ENCODE results near the gene MYO7B. TPM values are rescaled to one million over a fixed set of nuclear protein-coding genes. Genes with fewer than 3 reads are reported as not detected.

The MYO7B gene
- total RNA-seq, 2 experiments from 2014 or later = 3.3 TPM; not detected in 1

DNA sequence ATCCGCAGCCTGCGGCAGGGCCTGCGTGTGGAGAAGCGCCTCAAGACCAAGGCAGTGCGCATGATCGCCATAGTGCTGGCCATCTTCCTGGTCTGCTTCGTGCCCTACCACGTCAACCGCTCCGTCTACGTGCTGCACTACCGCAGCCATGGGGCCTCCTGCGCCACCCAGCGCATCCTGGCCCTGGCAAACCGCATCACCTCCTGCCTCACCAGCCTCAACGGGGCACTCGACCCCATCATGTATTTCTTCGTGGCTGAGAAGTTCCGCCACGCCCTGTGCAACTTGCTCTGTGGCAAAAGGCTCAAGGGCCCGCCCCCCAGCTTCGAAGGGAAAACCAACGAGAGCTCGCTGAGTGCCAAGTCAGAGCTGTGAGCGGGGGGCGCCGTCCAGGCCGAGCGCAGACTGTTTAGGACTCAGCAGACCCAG, 115.9 kb downstream of the MYO7B start:
- H3K27ac ChIP-seq (ENCODE audit: low read depth, low read length, poor library complexity, severe bottlenecking) = no peak overlapping the region
- TF ChIP-seq, protein P1, sequence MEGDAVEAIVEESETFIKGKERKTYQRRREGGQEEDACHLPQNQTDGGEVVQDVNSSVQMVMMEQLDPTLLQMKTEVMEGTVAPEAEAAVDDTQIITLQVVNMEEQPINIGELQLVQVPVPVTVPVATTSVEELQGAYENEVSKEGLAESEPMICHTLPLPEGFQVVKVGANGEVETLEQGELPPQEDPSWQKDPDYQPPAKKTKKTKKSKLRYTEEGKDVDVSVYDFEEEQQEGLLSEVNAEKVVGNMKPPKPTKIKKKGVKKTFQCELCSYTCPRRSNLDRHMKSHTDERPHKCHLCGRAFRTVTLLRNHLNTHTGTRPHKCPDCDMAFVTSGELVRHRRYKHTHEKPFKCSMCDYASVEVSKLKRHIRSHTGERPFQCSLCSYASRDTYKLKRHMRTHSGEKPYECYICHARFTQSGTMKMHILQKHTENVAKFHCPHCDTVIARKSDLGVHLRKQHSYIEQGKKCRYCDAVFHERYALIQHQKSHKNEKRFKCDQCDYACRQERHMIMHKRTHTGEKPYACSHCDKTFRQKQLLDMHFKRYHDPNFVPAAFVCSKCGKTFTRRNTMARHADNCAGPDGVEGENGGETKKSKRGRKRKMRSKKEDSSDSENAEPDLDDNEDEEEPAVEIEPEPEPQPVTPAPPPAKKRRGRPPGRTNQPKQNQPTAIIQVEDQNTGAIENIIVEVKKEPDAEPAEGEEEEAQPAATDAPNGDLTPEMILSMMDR (conservative IDR thresholded peaks at IDR 0.05; ENCODE audit: low read length) = no peak
- no peak for TF ChIP-seq EZH2phosphoT487 (IDR thresholded peaks at IDR 0.05; ENCODE audit: borderline replicate concordance, low read depth, low read length)
- BruUV-seq (replicated peaks) = no TSS peak
- POLR2A ChIA-PET = no interaction called here
- no peaks in the 10 kb centered on the region for H4K20me1 ChIP-seq (ENCODE audit: insufficient read depth, low read length)
- no peaks in the 10 kb centered on the region for H3K4me1 ChIP-seq (ENCODE audit: insufficient read depth, low read length, poor library complexity, severe bottlenecking)
- no peak overlapping the region for H2AFZ ChIP-seq (ENCODE audit: low read length)
- CTCF ChIA-PET (ENCODE audit: unreplicated experiment) = interaction anchor here (4.2 kb wide), 1 partner anchor 60 kb away, joined by 21 read pairs; no protein-coding TSS in a partner anchor
- H3K79me2 ChIP-seq (ENCODE audit: insufficient read depth, low read depth, low read length) = no peaks in the 10 kb centered on the region
- H3K4me3 ChIP-seq (ENCODE audit: low read depth, low read length, poor library complexity, severe bottlenecking) = no peak overlapping the region
- no peaks in the 10 kb centered on the region for H3K36me3 ChIP-seq (ENCODE audit: insufficient read depth, low read length)
- intact Hi-C loops (cut with micrococcal nuclease; ENCODE audit: unreplicated experiment) = no loop called here
- no peak overlapping the region for H3K4me2 ChIP-seq (ENCODE audit: low read length)
- no peaks in the 10 kb centered on the region for H3K9me3 ChIP-seq (ENCODE audit: low read length)
- no peak for DNase-seq (ENCODE audit: low spot score)
- H3K9me2 ChIP-seq (ENCODE audit: insufficient read depth, low read length) = no peaks in the 10 kb centered on the region

DNA sequence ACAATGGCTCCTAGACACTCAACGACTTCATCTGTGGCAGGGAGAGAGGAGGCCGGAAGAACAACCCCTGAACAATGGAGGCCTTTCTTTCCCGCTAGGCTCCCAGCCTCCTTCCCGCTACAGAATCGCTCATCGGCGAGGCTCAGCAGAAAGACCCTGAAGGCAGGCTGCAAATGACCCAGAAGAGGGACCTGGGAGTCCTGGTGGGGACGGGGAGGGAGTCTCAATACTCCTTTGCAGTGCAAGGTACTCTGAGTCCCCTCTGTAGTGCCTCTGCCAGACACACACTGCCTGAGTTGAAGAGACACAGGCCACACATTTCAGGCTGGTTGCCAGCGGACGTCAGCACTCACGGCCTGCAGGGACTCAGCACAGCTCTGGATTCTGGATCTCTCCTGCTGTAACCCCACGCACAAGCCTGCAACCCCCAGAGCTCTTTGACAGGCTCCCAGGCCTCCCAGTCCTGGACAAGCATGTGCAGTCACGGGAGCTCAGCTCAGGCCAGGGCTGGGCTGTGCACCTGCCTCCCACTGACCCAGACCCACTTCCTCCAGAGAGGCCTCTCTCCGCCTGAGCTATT, 116.6 kb downstream of the MYO7B start:
- no TSS peak for BruUV-seq (replicated peaks)
- H4K20me1 ChIP-seq (ENCODE audit: insufficient read depth, low read length) = no peaks in the 10 kb centered on the region
- H3K4me2 ChIP-seq (ENCODE audit: low read length) = no peak overlapping the region
- no peak for DNase-seq (ENCODE audit: low spot score)
- no peaks in the 10 kb centered on the region for H3K4me1 ChIP-seq (ENCODE audit: insufficient read depth, low read length, poor library complexity, severe bottlenecking)
- ChIA-PET POLR2A (interaction anchor here (0.5 to 1.7 kb wide), 4 partner anchors 12 to 207 kb away, joined by 3 to 4 read pairs (median 4); no protein-coding TSS in a partner anchor), CTCF (ENCODE audit: unreplicated experiment) (interaction anchor here (0.5 to 0.9 kb wide), 2 partner anchors 61 to 89 kb away, joined by 3 to 4 read pairs; no protein-coding TSS in a partner anchor)
- TF ChIP-seq, protein P1 (conservative IDR thresholded peaks at IDR 0.05; ENCODE audit: low read length) = no peak
- no peak for TF ChIP-seq EZH2phosphoT487 (IDR thresholded peaks at IDR 0.05; ENCODE audit: borderline replicate concordance, low read depth, low read length)
- H2AFZ ChIP-seq (ENCODE audit: low read length) = no peak overlapping the region
- H3K4me3 ChIP-seq (ENCODE audit: low read depth, low read length, poor library complexity, severe bottlenecking) = no peak overlapping the region
- H3K79me2 ChIP-seq (ENCODE audit: insufficient read depth, low read depth, low read length) = no peaks in the 10 kb centered on the region
- no peaks in the 10 kb centered on the region for H3K9me2 ChIP-seq (ENCODE audit: insufficient read depth, low read length)
- no peak overlapping the region for H3K27ac ChIP-seq (ENCODE audit: low read depth, low read length, poor library complexity, severe bottlenecking)
- intact Hi-C loops (cut with micrococcal nuclease; ENCODE audit: unreplicated experiment) = no loop called here
- no peaks in the 10 kb centered on the region for H3K9me3 ChIP-seq (ENCODE audit: low read length)
- no peaks in the 10 kb centered on the region for H3K36me3 ChIP-seq (ENCODE audit: insufficient read depth, low read length)

DNA sequence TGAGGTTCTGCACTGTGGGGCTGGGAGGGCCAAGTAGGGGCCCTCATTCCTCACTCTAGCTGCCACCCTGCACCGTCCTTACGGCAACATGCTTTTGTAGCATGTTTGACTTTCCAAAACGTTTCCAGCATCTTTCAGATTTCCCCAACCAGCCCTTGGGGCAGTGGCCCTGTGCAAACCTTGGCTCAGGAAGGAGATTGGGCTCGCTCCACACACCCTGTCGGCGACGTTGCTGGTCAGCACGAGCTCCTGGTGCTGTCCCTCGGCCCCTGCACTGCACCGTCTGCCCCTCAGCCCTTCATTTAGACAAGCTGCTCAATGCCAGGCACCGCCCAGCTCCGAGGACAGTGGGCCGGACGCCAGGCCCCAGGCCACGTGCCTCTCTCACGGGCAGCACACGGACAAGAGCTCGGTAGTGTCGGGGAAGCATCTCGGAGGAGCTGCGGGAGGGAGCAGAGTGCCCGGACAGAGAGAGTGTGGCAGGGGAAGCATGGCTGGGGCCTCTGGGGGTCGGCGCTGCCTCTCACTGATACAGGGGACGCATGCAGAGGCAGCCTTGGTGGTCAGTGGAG, 117.4 kb downstream of the MYO7B start:
- H3K36me3 ChIP-seq (ENCODE audit: insufficient read depth, low read length) = no peaks in the 10 kb centered on the region
- TF ChIP-seq, protein P1 (conservative IDR thresholded peaks at IDR 0.05; ENCODE audit: low read length) = no peak
- TF ChIP-seq EZH2phosphoT487 (IDR thresholded peaks at IDR 0.05; ENCODE audit: borderline replicate concordance, low read depth, low read length) = no peak
- no peak overlapping the region for H3K4me2 ChIP-seq (ENCODE audit: low read length)
- no peaks in the 10 kb centered on the region for H3K9me3 ChIP-seq (ENCODE audit: low read length)
- no peak for DNase-seq (ENCODE audit: low spot score)
- H2AFZ ChIP-seq (ENCODE audit: low read length) = no peak overlapping the region
- no peaks in the 10 kb centered on the region for H3K4me1 ChIP-seq (ENCODE audit: insufficient read depth, low read length, poor library complexity, severe bottlenecking)
- ChIA-PET POLR2A (interaction anchor here (0.5 to 1.7 kb wide), 4 partner anchors 13 to 207 kb away, joined by 3 to 4 read pairs (median 3); no protein-coding TSS in a partner anchor), CTCF (ENCODE audit: unreplicated experiment) (interaction anchor here (0.9 kb wide), 1 partner anchor 62 kb away, joined by 3 read pairs; no protein-coding TSS in a partner anchor)
- no peak overlapping the region for H3K27ac ChIP-seq (ENCODE audit: low read depth, low read length, poor library complexity, severe bottlenecking)
- intact Hi-C loops (cut with micrococcal nuclease; ENCODE audit: unreplicated experiment) = no loop called here
- H3K9me2 ChIP-seq (ENCODE audit: insufficient read depth, low read length) = no peaks in the 10 kb centered on the region
- no peaks in the 10 kb centered on the region for H4K20me1 ChIP-seq (ENCODE audit: insufficient read depth, low read length)
- no TSS peak for BruUV-seq (replicated peaks)
- H3K79me2 ChIP-seq (ENCODE audit: insufficient read depth, low read depth, low read length) = no peaks in the 10 kb centered on the region
- no peak overlapping the region for H3K4me3 ChIP-seq (ENCODE audit: low read depth, low read length, poor library complexity, severe bottlenecking)
